Brain microvascular endothelial cell (primary cell): ENCODE measurements around the gene OR2T27.
"Not testable (repeated sequence)": the region's sequence is repeated elsewhere in the genome, so short reads cannot be mapped to it uniquely, and the experiment has no call there.

Source experiments
- DNase-seq: peaks from one replicate; pipeline ENCODE4 v3.0.0-alpha.2; 2020
- H3K27ac ChIP-seq: fragments of 250-450 bp; sonication (Bioruptor Pico); 2 replicates; pipeline ENCODE4 v1.5.1; 2020; ENCODE audit warnings: mild to moderate bottlenecking, moderate library complexity
- H3K27me3 ChIP-seq: fragments of 250-450 bp; sonication (Bioruptor Pico); replicated peaks from 2 replicates; pipeline ENCODE4 v1.5.1; 2020; ENCODE audit warnings: mild to moderate bottlenecking
- H3K36me3 ChIP-seq: fragments of 250-450 bp; sonication (Bioruptor Pico); replicated peaks from 2 replicates; pipeline ENCODE4 v1.5.1; 2020; ENCODE audit warnings: mild to moderate bottlenecking
- H3K4me3 ChIP-seq: 2 replicates; pipeline ENCODE4 v1.5.1; 2011; ENCODE audit warnings: low read depth, mild to moderate bottlenecking, control low read depth, low read length, moderate library complexity
- in situ Hi-C: cut with HindIII; loops from 2 replicates; pipeline ENCODE4 v1.10.0; 2017; ENCODE audit warnings: low sequenced_read_pairs, low pct_ligation_motif_present
- TF ChIP-seq, protein P1 (sequence below): IDR thresholded peaks from 2 replicates; pipeline ENCODE4 v1.5.1; 2011; ENCODE audit warnings: low read depth, mild to moderate bottlenecking, moderate library complexity, low read length, control low read depth, inconsistent platforms; ENCODE audit errors: missing control alignments

OR2T27 gene

DNA sequence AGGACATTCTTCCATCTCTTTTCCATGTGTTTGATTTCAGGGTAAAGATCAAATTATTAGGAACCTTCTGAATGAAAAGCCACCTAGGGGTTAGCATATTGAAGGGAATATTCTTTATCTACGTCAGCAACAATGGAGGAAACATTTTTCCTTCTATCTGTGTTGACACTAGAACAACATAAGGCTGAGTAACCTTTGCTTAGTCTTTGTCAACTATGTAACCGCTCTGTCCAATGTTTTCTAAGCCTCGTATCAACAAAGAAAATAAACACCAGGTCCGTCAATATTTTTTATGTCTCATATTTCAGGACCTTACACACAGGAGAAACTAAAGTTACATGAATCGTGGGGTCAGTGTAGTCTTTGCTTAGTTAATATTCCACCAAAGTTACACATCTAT lies 18.7 kb downstream of the OR2T27 start:
- in situ Hi-C loops, H3K27me3 ChIP-seq, DNase-seq: not testable (repeated sequence)

DNA sequence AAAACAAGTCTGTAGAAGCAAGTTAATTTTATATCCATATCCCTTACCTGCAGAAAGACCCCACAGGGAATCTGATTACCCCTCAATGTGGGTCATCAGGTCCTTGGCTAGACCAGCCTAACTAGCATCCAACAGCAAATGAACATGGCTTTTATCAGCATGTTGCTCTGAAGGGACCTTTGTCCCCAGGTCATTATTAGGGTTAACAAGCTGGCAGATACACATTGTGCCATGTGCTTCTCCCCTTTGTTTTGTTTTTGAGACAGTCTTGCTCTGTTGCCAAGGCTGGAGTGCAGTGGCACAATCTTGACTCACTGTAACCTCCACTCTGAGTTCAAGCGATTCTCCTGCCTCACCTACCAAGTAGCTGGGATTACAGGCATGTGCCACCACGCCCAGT lies 20.3 kb downstream of the OR2T27 start, which contains the start of gene OR2T11:
Gene OR2T11 (minus strand): TSS at position 101 of the 400 bp plus-strand sequence. CDS start 7,963 bp downstream, outside the sequence.
- in situ Hi-C loops, DNase-seq: not testable (repeated sequence)

More for the DNA sequence above, 18.7 kb downstream of the OR2T27 start:
- not testable (repeated sequence) for H3K36me3 ChIP-seq, H3K4me3 ChIP-seq, H3K27ac ChIP-seq

DNA sequence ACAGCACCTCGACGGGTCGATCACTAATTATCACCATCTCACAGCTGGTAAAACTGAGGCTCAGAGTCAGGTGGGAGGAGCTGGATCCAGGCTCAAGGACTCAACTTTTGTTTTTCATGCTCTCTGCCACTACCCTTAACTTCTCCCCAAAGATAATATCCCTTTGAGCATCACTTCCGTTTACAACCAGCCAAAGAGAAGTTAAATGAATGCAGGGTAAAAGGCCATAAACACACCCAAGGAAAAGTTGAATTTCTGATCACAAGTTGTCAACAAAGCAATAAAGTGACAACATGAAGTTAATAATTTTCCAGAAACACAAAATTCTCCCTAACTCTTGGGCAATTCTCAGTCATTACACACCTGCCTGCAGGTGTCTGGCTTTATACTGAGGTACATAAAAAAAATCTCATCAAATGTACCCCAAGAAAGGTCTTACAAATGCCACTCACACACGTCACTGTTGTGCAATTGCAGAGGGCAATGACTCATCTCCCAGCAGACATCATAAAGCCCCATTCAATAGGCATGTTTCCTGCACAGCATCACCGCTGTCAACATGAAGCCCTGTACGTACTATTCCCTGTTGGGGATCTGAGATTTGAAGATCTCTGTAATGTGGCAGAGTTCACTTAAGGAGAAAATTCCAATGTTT lies 23.8 kb downstream of the OR2T27 start:
- in situ Hi-C loops, result no loop called here
- no peaks in the 10 kb centered on the region for H3K27me3 ChIP-seq
- TF ChIP-seq, protein P1, sequence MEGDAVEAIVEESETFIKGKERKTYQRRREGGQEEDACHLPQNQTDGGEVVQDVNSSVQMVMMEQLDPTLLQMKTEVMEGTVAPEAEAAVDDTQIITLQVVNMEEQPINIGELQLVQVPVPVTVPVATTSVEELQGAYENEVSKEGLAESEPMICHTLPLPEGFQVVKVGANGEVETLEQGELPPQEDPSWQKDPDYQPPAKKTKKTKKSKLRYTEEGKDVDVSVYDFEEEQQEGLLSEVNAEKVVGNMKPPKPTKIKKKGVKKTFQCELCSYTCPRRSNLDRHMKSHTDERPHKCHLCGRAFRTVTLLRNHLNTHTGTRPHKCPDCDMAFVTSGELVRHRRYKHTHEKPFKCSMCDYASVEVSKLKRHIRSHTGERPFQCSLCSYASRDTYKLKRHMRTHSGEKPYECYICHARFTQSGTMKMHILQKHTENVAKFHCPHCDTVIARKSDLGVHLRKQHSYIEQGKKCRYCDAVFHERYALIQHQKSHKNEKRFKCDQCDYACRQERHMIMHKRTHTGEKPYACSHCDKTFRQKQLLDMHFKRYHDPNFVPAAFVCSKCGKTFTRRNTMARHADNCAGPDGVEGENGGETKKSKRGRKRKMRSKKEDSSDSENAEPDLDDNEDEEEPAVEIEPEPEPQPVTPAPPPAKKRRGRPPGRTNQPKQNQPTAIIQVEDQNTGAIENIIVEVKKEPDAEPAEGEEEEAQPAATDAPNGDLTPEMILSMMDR, result no peak
- no peak for DNase-seq
- no peaks in the 10 kb centered on the region for H3K36me3 ChIP-seq
- H3K27ac ChIP-seq, result no peak overlapping the region
- H3K4me3 ChIP-seq, result no peak overlapping the region

More for the DNA sequence above, 20.3 kb downstream of the OR2T27 start, which contains the start of gene OR2T11:
- H3K27ac ChIP-seq, H3K4me3 ChIP-seq, H3K27me3 ChIP-seq, H3K36me3 ChIP-seq: not testable (repeated sequence)

DNA sequence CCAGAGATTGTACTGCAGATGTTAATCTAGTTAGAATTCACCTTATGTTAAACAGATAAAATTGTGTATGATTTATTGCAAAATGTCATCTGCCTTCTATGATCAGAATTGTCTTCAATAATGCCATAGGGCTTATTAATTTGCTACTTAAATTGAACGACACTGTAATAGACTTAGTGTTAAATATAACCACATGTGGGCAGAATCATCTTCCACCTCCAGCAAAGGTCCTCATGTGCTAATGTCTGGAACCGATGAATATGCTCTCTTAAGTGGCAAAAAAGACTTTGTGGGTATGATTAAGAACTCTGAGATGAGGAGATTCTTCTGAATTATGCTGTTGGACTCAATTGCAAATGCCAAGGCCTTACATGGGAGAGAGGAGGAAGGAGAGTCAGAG lies 24.8 kb downstream of the OR2T27 start:
- no peak overlapping the region for H3K27ac ChIP-seq
- no peaks in the 10 kb centered on the region for H3K36me3 ChIP-seq
- H3K4me3 ChIP-seq, result no peak overlapping the region
- in situ Hi-C loops, result no loop called here
- DNase-seq, result no peak
- H3K27me3 ChIP-seq, result no peaks in the 10 kb centered on the region
- TF ChIP-seq, protein P1, result no peak

DNA sequence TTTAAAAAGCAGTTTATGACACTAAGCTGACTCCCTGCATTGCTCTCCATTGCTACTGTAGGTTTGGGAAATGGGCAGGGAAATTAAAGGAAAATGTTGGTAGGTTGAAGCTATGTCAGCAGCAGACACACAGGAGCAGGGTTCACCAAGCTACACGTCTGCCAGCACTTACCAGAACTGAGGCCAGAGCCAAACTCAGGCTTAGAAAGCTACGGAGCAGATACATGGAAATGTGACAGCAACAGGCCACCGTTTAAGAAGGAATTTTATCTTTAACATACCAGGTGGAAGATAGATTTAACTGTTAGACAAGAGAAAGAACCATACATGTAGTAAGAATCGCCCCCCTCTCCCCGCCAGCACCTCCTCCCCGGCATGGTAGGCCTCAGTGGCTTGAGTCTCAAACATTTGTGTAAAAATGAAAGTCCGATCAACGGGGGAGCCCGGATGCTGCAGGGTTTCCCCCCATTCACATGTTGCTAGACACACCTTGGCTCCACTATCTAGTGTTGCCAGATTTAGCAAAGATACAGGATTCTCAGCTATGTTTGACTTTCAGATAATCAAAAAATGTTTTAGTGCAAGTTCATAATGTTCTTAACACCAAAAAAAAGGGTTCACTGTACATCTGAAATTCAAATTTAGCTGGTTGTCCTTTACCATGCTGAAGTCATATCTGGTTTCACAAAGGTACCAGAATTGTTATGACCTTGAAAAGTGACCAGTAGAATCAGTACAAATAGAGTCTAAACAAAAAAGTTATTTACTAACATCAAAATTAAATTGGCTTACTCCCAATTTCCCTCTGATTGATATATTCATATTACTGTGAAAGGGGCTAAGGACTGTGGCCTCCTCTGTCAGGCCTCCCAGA lies 27.1 kb downstream of the OR2T27 start:
- in situ Hi-C loops, result no loop called here
- no peak overlapping the region for H3K4me3 ChIP-seq
- TF ChIP-seq, protein P1, result no peak
- no peaks in the 10 kb centered on the region for H3K27me3 ChIP-seq
- no peaks in the 10 kb centered on the region for H3K36me3 ChIP-seq
- no peak for DNase-seq
- no peak overlapping the region for H3K27ac ChIP-seq

DNA sequence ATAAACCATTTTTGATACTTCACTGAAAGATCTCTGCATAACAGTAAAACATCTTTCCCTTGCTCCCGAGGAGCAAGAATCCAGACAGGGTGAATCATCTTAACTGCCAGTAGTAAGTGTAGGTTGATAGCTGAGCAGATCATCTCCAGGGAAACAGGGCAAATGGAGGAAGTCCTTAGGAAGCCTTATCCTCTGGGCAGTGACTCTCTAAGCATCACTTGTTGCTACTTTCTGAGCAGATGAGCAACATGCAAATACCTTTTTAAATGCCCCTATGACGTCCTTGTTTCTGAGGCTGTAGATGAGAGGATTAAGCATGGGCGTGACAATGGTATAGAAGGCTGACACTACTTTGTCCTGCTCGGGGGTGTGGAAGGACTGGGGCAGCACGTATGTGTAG lies 29.4 kb downstream of the OR2T27 start:
- in situ Hi-C loops, result no loop called here
- no peaks in the 10 kb centered on the region for H3K36me3 ChIP-seq
- H3K4me3 ChIP-seq, result no peak overlapping the region
- no peak overlapping the region for H3K27ac ChIP-seq
- no peaks in the 10 kb centered on the region for H3K27me3 ChIP-seq
- DNase-seq, result no peak
- TF ChIP-seq, protein P1, result no peak
